Measurements from ENCODE around the gene PIGH.

DNA sequence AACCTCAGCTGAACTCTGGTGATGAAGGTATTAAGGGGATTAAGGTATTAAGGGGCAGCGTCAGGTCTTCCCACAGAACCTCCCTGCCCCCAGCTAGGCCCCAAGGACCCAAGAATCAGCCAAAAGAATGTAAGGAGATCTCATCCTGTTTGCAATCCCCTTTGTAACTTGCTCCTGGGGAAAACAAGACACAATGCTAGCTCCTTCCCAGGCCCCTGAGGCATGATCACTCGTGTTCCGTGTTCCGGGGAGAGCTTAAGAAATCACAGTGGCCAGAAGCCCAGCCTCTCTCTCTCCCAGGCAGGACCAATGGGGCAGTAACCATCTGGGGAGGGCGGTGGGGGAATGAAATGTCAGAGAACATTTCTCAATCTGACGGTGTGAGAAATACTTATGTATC lies 33.2 kb downstream of the PIGH start:
- TF ChIP-seq SMC3 (conservative IDR thresholded peaks at IDR 0.05; ENCODE audit: poor library complexity) (no peak), POLR2AphosphoS5 (IDR thresholded peaks at IDR 0.05) (no peak)
- TF ChIP-seq, protein P1, sequence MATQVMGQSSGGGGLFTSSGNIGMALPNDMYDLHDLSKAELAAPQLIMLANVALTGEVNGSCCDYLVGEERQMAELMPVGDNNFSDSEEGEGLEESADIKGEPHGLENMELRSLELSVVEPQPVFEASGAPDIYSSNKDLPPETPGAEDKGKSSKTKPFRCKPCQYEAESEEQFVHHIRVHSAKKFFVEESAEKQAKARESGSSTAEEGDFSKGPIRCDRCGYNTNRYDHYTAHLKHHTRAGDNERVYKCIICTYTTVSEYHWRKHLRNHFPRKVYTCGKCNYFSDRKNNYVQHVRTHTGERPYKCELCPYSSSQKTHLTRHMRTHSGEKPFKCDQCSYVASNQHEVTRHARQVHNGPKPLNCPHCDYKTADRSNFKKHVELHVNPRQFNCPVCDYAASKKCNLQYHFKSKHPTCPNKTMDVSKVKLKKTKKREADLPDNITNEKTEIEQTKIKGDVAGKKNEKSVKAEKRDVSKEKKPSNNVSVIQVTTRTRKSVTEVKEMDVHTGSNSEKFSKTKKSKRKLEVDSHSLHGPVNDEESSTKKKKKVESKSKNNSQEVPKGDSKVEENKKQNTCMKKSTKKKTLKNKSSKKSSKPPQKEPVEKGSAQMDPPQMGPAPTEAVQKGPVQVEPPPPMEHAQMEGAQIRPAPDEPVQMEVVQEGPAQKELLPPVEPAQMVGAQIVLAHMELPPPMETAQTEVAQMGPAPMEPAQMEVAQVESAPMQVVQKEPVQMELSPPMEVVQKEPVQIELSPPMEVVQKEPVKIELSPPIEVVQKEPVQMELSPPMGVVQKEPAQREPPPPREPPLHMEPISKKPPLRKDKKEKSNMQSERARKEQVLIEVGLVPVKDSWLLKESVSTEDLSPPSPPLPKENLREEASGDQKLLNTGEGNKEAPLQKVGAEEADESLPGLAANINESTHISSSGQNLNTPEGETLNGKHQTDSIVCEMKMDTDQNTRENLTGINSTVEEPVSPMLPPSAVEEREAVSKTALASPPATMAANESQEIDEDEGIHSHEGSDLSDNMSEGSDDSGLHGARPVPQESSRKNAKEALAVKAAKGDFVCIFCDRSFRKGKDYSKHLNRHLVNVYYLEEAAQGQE (IDR thresholded peaks at IDR 0.05; ENCODE audit: borderline replicate concordance): no peak
- TF ChIP-seq, protein P2, sequence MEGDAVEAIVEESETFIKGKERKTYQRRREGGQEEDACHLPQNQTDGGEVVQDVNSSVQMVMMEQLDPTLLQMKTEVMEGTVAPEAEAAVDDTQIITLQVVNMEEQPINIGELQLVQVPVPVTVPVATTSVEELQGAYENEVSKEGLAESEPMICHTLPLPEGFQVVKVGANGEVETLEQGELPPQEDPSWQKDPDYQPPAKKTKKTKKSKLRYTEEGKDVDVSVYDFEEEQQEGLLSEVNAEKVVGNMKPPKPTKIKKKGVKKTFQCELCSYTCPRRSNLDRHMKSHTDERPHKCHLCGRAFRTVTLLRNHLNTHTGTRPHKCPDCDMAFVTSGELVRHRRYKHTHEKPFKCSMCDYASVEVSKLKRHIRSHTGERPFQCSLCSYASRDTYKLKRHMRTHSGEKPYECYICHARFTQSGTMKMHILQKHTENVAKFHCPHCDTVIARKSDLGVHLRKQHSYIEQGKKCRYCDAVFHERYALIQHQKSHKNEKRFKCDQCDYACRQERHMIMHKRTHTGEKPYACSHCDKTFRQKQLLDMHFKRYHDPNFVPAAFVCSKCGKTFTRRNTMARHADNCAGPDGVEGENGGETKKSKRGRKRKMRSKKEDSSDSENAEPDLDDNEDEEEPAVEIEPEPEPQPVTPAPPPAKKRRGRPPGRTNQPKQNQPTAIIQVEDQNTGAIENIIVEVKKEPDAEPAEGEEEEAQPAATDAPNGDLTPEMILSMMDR (IDR thresholded peaks at IDR 0.05; ENCODE audit: poor library complexity, severe bottlenecking): no peak
